GM11168 (cell line): ENCODE measurements around the gene TTC7B.
"Not testable (repeated sequence)": the region's sequence is repeated elsewhere in the genome, so short reads cannot be mapped to it uniquely, and the experiment has no call there.

Experiments used
- in situ Hi-C: fragments of 300-500 bp; cut with MboI; formaldehyde crosslinking; loops from one replicate; pipeline ENCODE4 v1.12.0; 2022; ENCODE audit warnings: low sequenced_read_pairs; ENCODE audit not compliant: unreplicated experiment

TTC7B gene

GRCh38 chr14:90830931-90831701 is 14.9 kb upstream of the TTC7B start:
- in situ Hi-C loops, result no loop called here

- in situ Hi-C loops, result no loop called here
These were observed 13.4 kb upstream of the TTC7B start for GRCh38 chr14:90829677-90830076.

GRCh38 chr14:90828642-90829487 is 12.6 kb upstream of the TTC7B start:
- in situ Hi-C loops, result no loop called here

- in situ Hi-C loops, result no loop called here
These were observed 11.8 kb upstream of the TTC7B start for GRCh38 chr14:90827919-90828610.

- in situ Hi-C loops, result not testable (repeated sequence)
These were observed 7.3 kb upstream of the TTC7B start for GRCh38 chr14:90823542-90823941.

GRCh38 chr14:90820958-90821357 is 4.7 kb upstream of the TTC7B start:
- in situ Hi-C loops, result no loop called here

GRCh38 chr14:90819734-90820393 is 3.6 kb upstream of the TTC7B start:
- in situ Hi-C loops, result no loop called here

- in situ Hi-C loops, result no loop called here
These were observed 2.5 kb upstream of the TTC7B start for GRCh38 chr14:90818715-90819114.

- in situ Hi-C loops, result no loop called here
These were observed 629 bp upstream of the TTC7B start for GRCh38 chr14:90816681-90817436.

GRCh38 chr14:90815572-90815821 is 733 bp downstream of the TTC7B start:
- in situ Hi-C loops, result no loop called here

- in situ Hi-C loops, result no loop called here
These were observed 1.2 kb downstream of the TTC7B start for GRCh38 chr14:90814806-90815571.

GRCh38 chr14:90813442-90813841 is 2.8 kb downstream of the TTC7B start:
- in situ Hi-C loops, result no loop called here

GRCh38 chr14:90812109-90812508 is 4.1 kb downstream of the TTC7B start:
- in situ Hi-C loops, result no loop called here

- in situ Hi-C loops, result no loop called here
These were observed 4.6 kb downstream of the TTC7B start for GRCh38 chr14:90811641-90812040.

GRCh38 chr14:90810806-90811205 is 5.4 kb downstream of the TTC7B start:
- in situ Hi-C loops, result no loop called here

GRCh38 chr14:90809530-90810312 is 6.5 kb downstream of the TTC7B start:
- in situ Hi-C loops, result no loop called here

- in situ Hi-C loops, result no loop called here
These were observed 7.3 kb downstream of the TTC7B start for GRCh38 chr14:90808759-90809529.

- in situ Hi-C loops, result no loop called here
These were observed 9.2 kb downstream of the TTC7B start for GRCh38 chr14:90807060-90807459.
